HEK293 (cell line): ENCODE results near the gene COL24A1.

Source experiments
- GLIS1 ChIP-seq: fragments of 450-650 bp; formaldehyde crosslinking; IDR thresholded peaks from 2 replicates; pipeline ENCODE4 v1.5.1; 2016; ENCODE audit warnings: missing biosample characterization, missing genetic modification characterization
- GLIS2 ChIP-seq: fragments of 450-650 bp; formaldehyde crosslinking; IDR thresholded peaks from 2 replicates; pipeline ENCODE4 v1.5.1; 2016; ENCODE audit warnings: missing biosample characterization, missing genetic modification characterization
- KLF8 ChIP-seq: fragments of 450-650 bp; formaldehyde crosslinking; IDR thresholded peaks from 2 replicates; pipeline ENCODE4 v1.5.1; 2016; ENCODE audit warnings: missing biosample characterization, missing genetic modification characterization
- KLF9 ChIP-seq: fragments of 450-650 bp; formaldehyde crosslinking; IDR thresholded peaks from 2 replicates; pipeline ENCODE4 v1.5.1; 2016; ENCODE audit warnings: missing biosample characterization, missing genetic modification characterization, low read depth
- PRDM1 ChIP-seq: fragments of 450-650 bp; formaldehyde crosslinking; IDR thresholded peaks from 2 replicates; pipeline ENCODE4; 2016; ENCODE audit warnings: missing biosample characterization, missing genetic modification characterization
- RBAK ChIP-seq: fragments of 450-650 bp; formaldehyde crosslinking; IDR thresholded peaks from 2 replicates; pipeline ENCODE4 v1.5.1; 2016; ENCODE audit warnings: missing biosample characterization, missing genetic modification characterization
- SP3 ChIP-seq: fragments of 450-650 bp; formaldehyde crosslinking; IDR thresholded peaks from 2 replicates; pipeline ENCODE4 v1.5.1; 2016; ENCODE audit warnings: missing biosample characterization, missing genetic modification characterization
- ZBTB8A ChIP-seq: fragments of 450-650 bp; formaldehyde crosslinking; IDR thresholded peaks from 2 replicates; pipeline ENCODE4 v1.5.1; 2016; ENCODE audit warnings: missing biosample characterization, missing genetic modification characterization
- ZEB2 ChIP-seq: fragments of 450-650 bp; formaldehyde crosslinking; IDR thresholded peaks from 2 replicates; pipeline ENCODE4 v1.5.1; 2016; ENCODE audit warnings: missing biosample characterization, missing genetic modification characterization
- ZNF311 ChIP-seq: fragments of 450-650 bp; formaldehyde crosslinking; IDR thresholded peaks from 2 replicates; pipeline ENCODE4 v1.5.1; 2017; ENCODE audit warnings: missing biosample characterization, missing genetic modification characterization, borderline replicate concordance
- ZNF366 ChIP-seq: fragments of 450-650 bp; formaldehyde crosslinking; conservative IDR thresholded peaks from 2 replicates; pipeline ENCODE4 v1.5.1; 2016; ENCODE audit warnings: missing biosample characterization, missing genetic modification characterization
- ZNF423 ChIP-seq: fragments of 450-650 bp; formaldehyde crosslinking; IDR thresholded peaks from 2 replicates; pipeline ENCODE4 v1.5.1; 2016; ENCODE audit warnings: missing biosample characterization, missing genetic modification characterization
- ZNF529 ChIP-seq: fragments of 450-650 bp; formaldehyde crosslinking; IDR thresholded peaks from 2 replicates; pipeline ENCODE4 v1.5.1; 2017; ENCODE audit warnings: missing genetic modification characterization, missing biosample characterization; ENCODE audit not compliant: insufficient replicate concordance
- ZNF776 ChIP-seq: fragments of 450-650 bp; formaldehyde crosslinking; IDR thresholded peaks from 2 replicates; pipeline ENCODE4 v1.5.0; 2017; ENCODE audit warnings: missing biosample characterization, missing genetic modification characterization, borderline replicate concordance
- ZNF777 ChIP-seq: fragments of 450-650 bp; formaldehyde crosslinking; IDR thresholded peaks from 2 replicates; pipeline ENCODE4 v1.5.1; 2017; ENCODE audit warnings: missing biosample characterization, missing genetic modification characterization, borderline replicate concordance
- ZSCAN23 ChIP-seq: fragments of 450-650 bp; formaldehyde crosslinking; IDR thresholded peaks from 2 replicates; pipeline ENCODE4 v1.5.1; 2016; ENCODE audit warnings: missing biosample characterization, missing genetic modification characterization
- TF ChIP-seq, protein P1 (sequence below): fragments of 450-650 bp; formaldehyde crosslinking; conservative IDR thresholded peaks from 2 replicates; pipeline ENCODE4 v1.5.1; 2016; ENCODE audit warnings: low read depth, missing biosample characterization, missing genetic modification characterization
- TF ChIP-seq, protein P2 (sequence below): fragments of 450-650 bp; formaldehyde crosslinking; IDR thresholded peaks from 2 replicates; pipeline ENCODE4 v1.5.1; 2016; ENCODE audit warnings: missing biosample characterization, missing genetic modification characterization
- TF ChIP-seq, protein P3 (sequence below): fragments of 450-650 bp; formaldehyde crosslinking; IDR thresholded peaks from 2 replicates; pipeline ENCODE4 v1.5.1; 2016; ENCODE audit warnings: missing biosample characterization, missing genetic modification characterization
- TF ChIP-seq, protein P4 (sequence below): fragments of 450-650 bp; formaldehyde crosslinking; IDR thresholded peaks from 2 replicates; pipeline ENCODE4 v1.5.1; 2017; ENCODE audit warnings: missing biosample characterization, mild to moderate bottlenecking, missing genetic modification characterization, moderate library complexity
- TF ChIP-seq, protein P5 (sequence below): fragments of 450-650 bp; formaldehyde crosslinking; IDR thresholded peaks from 2 replicates; pipeline ENCODE4 v1.5.1; 2016; ENCODE audit warnings: missing biosample characterization, missing genetic modification characterization
- TF ChIP-seq, protein P6 (sequence below): sonication (generic); formaldehyde crosslinking; IDR thresholded peaks from 2 replicates; pipeline ENCODE4 v1.8.1; 2022; ENCODE audit warnings: mild to moderate bottlenecking, moderate library complexity, missing genetic modification reagents

Gene COL24A1

DNA sequence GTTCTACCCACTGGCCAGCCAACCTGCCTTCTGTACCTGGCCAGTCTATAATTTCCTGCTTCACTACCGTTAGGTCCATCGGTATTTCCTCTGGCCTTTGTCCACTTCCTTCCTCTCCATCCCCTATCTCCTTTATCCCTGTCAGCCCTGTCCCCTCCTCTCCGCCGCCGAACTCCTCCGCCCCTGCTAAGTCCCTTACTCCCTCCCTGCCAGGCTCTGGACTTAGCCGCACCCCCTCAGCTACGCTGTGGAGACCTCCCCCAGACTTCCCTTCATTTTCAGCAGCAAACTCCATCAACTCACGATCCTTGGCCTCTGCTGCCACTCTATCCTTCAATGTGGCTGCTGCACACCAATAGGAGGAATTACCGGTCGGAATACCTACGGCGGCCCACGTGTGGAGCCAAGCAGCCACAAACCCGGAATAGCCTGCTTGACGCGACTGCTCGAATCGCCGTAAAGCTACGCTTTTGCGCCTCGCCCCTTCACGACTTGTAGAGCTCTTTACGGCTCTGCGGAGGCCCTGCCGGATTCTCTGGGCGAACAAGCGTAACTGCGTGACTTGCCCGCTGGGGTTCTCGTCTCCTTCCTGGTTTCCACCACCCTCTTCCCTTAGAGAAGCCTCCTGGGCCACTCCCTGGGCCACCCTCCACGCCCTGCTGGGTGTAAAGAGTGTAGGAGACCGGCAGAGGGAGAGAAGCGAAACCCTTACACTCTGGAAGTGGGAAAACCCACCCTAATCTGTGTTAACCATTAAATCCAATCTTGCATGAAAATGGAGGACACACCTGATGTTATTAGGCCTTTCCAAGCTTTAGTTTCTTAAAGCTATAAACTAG is 448.4 kb downstream of the COL24A1 start, which contains the start of gene ZNHIT6 (continued):
- TF ChIP-seq, protein P1, sequence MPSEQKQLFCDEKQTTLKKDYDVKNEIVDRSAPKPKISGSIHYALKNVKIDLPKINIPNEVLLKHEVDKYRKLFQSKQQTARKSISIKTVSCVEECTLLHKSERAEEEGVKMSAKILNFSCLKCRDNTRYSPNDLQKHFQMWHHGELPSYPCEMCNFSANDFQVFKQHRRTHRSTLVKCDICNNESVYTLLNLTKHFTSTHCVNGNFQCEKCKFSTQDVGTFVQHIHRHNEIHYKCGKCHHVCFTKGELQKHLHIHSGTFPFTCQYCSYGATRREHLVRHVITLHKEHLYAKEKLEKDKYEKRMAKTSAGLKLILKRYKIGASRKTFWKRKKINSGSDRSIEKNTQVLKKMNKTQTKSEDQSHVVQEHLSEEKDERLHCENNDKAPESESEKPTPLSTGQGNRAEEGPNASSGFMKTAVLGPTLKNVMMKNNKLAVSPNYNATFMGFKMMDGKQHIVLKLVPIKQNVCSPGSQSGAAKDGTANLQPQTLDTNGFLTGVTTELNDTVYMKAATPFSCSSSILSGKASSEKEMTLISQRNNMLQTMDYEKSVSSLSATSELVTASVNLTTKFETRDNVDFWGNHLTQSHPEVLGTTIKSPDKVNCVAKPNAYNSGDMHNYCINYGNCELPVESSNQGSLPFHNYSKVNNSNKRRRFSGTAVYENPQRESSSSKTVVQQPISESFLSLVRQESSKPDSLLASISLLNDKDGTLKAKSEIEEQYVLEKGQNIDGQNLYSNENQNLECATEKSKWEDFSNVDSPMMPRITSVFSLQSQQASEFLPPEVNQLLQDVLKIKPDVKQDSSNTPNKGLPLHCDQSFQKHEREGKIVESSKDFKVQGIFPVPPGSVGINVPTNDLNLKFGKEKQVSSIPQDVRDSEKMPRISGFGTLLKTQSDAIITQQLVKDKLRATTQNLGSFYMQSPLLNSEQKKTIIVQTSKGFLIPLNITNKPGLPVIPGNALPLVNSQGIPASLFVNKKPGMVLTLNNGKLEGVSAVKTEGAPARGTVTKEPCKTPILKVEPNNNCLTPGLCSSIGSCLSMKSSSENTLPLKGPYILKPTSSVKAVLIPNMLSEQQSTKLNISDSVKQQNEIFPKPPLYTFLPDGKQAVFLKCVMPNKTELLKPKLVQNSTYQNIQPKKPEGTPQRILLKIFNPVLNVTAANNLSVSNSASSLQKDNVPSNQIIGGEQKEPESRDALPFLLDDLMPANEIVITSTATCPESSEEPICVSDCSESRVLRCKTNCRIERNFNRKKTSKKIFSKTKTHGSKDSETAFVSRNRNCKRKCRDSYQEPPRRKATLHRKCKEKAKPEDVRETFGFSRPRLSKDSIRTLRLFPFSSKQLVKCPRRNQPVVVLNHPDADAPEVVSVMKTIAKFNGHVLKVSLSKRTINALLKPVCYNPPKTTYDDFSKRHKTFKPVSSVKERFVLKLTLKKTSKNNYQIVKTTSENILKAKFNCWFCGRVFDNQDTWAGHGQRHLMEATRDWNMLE (tag by site-specific recombination), result peak; percentile 72
- peak; percentile 68 for TF ChIP-seq GLIS2 (tag by site-specific recombination)
- TF ChIP-seq RBAK (tag by site-specific recombination), result no peak
- peak; percentile 85; the same call in 1 of the 2 replicates for TF ChIP-seq KLF9 (tag by site-specific recombination)
- no peak for TF ChIP-seq ZSCAN23
- peak; percentile 50; the same call in 1 of the 2 replicates for TF ChIP-seq ZEB2 (tag by site-specific recombination)
- no peak for TF ChIP-seq ZNF529 (tag by site-specific recombination)
- TF ChIP-seq KLF8 (tag by site-specific recombination), result peak; percentile 66; the same call in 1 of the 2 replicates
- TF ChIP-seq GLIS1 (tag by site-specific recombination), result peak; percentile 74
- TF ChIP-seq, protein P2, sequence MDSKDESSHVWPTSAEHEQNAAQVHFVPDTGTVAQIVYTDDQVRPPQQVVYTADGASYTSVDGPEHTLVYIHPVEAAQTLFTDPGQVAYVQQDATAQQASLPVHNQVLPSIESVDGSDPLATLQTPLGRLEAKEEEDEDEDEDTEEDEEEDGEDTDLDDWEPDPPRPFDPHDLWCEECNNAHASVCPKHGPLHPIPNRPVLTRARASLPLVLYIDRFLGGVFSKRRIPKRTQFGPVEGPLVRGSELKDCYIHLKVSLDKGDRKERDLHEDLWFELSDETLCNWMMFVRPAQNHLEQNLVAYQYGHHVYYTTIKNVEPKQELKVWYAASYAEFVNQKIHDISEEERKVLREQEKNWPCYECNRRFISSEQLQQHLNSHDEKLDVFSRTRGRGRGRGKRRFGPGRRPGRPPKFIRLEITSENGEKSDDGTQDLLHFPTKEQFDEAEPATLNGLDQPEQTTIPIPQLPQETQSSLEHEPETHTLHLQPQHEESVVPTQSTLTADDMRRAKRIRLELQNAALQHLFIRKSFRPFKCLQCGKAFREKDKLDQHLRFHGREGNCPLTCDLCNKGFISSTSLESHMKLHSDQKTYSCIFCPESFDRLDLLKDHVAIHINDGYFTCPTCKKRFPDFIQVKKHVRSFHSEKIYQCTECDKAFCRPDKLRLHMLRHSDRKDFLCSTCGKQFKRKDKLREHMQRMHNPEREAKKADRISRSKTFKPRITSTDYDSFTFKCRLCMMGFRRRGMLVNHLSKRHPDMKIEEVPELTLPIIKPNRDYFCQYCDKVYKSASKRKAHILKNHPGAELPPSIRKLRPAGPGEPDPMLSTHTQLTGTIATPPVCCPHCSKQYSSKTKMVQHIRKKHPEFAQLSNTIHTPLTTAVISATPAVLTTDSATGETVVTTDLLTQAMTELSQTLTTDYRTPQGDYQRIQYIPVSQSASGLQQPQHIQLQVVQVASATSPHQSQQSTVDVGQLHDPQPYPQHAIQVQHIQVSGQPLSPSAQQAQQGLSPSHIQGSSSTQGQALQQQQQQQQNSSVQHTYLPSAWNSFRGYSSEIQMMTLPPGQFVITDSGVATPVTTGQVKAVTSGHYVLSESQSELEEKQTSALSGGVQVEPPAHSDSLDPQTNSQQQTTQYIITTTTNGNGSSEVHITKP (tag by site-specific recombination), result peak; percentile 34; the same call in 1 of the 2 replicates
- no peak for TF ChIP-seq ZNF311 (tag by site-specific recombination)
- no peak for TF ChIP-seq ZNF776 (tag by site-specific recombination)
- TF ChIP-seq, protein P3, sequence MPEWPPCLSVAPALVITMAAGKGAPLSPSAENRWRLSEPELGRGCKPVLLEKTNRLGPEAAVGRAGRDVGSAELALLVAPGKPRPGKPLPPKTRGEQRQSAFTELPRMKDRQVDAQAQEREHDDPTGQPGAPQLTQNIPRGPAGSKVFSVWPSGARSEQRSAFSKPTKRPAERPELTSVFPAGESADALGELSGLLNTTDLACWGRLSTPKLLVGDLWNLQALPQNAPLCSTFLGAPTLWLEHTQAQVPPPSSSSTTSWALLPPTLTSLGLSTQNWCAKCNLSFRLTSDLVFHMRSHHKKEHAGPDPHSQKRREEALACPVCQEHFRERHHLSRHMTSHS (tag by site-specific recombination), result no peak
- TF ChIP-seq ZNF423 (tag by site-specific recombination), result peak; percentile 20; the same call in 1 of the 2 replicates
- TF ChIP-seq ZBTB8A, result peak; percentile 71
- TF ChIP-seq, protein P4, sequence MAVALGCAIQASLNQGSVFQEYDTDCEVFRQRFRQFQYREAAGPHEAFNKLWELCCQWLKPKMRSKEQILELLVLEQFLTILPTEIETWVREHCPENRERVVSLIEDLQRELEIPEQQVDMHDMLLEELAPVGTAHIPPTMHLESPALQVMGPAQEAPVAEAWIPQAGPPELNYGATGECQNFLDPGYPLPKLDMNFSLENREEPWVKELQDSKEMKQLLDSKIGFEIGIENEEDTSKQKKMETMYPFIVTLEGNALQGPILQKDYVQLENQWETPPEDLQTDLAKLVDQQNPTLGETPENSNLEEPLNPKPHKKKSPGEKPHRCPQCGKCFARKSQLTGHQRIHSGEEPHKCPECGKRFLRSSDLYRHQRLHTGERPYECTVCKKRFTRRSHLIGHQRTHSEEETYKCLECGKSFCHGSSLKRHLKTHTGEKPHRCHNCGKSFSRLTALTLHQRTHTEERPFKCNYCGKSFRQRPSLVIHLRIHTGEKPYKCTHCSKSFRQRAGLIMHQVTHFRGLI, result no peak
- TF ChIP-seq, protein P5, sequence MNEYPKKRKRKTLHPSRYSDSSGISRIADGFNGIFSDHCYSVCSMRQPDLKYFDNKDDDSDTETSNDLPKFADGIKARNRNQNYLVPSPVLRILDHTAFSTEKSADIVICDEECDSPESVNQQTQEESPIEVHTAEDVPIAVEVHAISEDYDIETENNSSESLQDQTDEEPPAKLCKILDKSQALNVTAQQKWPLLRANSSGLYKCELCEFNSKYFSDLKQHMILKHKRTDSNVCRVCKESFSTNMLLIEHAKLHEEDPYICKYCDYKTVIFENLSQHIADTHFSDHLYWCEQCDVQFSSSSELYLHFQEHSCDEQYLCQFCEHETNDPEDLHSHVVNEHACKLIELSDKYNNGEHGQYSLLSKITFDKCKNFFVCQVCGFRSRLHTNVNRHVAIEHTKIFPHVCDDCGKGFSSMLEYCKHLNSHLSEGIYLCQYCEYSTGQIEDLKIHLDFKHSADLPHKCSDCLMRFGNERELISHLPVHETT (tag by site-specific recombination), result peak; percentile 79; the same call in 1 of the 2 replicates
- TF ChIP-seq PRDM1 (tag by site-specific recombination), result no peak
- TF ChIP-seq ZNF366 (tag by site-specific recombination), result peak; percentile 83
- peak; percentile 77 for TF ChIP-seq SP3 (tag by site-specific recombination)
- TF ChIP-seq, protein P6, sequence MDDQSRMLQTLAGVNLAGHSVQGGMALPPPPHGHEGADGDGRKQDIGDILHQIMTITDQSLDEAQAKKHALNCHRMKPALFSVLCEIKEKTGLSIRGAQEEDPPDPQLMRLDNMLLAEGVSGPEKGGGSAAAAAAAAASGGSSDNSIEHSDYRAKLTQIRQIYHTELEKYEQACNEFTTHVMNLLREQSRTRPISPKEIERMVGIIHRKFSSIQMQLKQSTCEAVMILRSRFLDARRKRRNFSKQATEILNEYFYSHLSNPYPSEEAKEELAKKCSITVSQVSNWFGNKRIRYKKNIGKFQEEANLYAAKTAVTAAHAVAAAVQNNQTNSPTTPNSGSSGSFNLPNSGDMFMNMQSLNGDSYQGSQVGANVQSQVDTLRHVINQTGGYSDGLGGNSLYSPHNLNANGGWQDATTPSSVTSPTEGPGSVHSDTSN (CRISPR knock-in tag), result 0 out of 2 replicates have a peak, but pooled peaks have one; percentile 75
- no peak for TF ChIP-seq ZNF777 (tag by site-specific recombination)
